OCI-LY1 (cell line): Measurements from ENCODE around the gene TEAD1.

ENCODE experiments used
- H2AFZ ChIP-seq: fragments of 200-600 bp; sonication (generic), shearing (Covaris generic); 2 replicates; pipeline ENCODE4 v1.6.0; 2014; ENCODE audit warnings: antibody characterized with exemption, mild to moderate bottlenecking, low read length
- H3F3A ChIP-seq: fragments of 200-600 bp; sonication (generic), shearing (Covaris generic); 2 replicates; pipeline ENCODE4 v1.6.0; 2014; ENCODE audit warnings: mild to moderate bottlenecking, antibody characterized with exemption, low read length, moderate library complexity; ENCODE audit not compliant: insufficient read depth
- H3K27ac ChIP-seq: fragments of 200-600 bp; sonication (generic); 2 replicates; pipeline ENCODE4 v1.5.1; 2014; ENCODE audit warnings: low read length, mixed run types, mild to moderate bottlenecking, low read depth; ENCODE audit not compliant: poor library complexity, severe bottlenecking
- H3K27me3 ChIP-seq: fragments of 200-600 bp; sonication (generic); 2 replicates; pipeline ENCODE4 v1.6.0; 2014; ENCODE audit warnings: antibody characterized with exemption, mild to moderate bottlenecking, low read length, moderate library complexity; ENCODE audit not compliant: insufficient read depth
- H3K36me3 ChIP-seq: fragments of 200-600 bp; sonication (generic); 2 replicates; pipeline ENCODE4 v1.6.1; 2014; ENCODE audit warnings: mild to moderate bottlenecking, antibody characterized with exemption, low read length, moderate library complexity, mixed read lengths; ENCODE audit not compliant: insufficient read depth
- H3K4me1 ChIP-seq: fragments of 200-600 bp; sonication (generic); 2 replicates; pipeline ENCODE4 v1.5.1; 2014; ENCODE audit warnings: mild to moderate bottlenecking, low read length, moderate library complexity; ENCODE audit not compliant: insufficient read depth, severe bottlenecking
- H3K4me2 ChIP-seq: fragments of 200-600 bp; sonication (generic), shearing (Covaris generic); 2 replicates; pipeline ENCODE4 v1.6.1; 2014; ENCODE audit warnings: low read length
- H3K4me3 ChIP-seq: fragments of 200-600 bp; sonication (generic); 2 replicates; pipeline ENCODE4 v1.5.1; 2014; ENCODE audit warnings: low read length, low read depth, mild to moderate bottlenecking, mixed read lengths; ENCODE audit not compliant: poor library complexity, severe bottlenecking
- H3K79me2 ChIP-seq: fragments of 200-600 bp; shearing (Covaris generic); 2 replicates; pipeline ENCODE4 v1.6.1; 2016; ENCODE audit warnings: mixed run types, low read length, mixed read lengths; ENCODE audit not compliant: insufficient read depth
- H3K9ac ChIP-seq: fragments of 200-600 bp; sonication (generic), shearing (Covaris generic); 2 replicates; pipeline ENCODE4 v1.6.1; 2014; ENCODE audit warnings: mild to moderate bottlenecking, low read length, mixed read lengths
- H3K9me2 ChIP-seq: fragments of 200-600 bp; sonication (generic), shearing (Covaris generic); 2 replicates; pipeline ENCODE4 v1.6.1; 2014; ENCODE audit warnings: low read depth, mild to moderate bottlenecking, low read length, mixed read lengths
- H3K9me3 ChIP-seq: fragments of 200-600 bp; shearing (Covaris generic); 2 replicates; pipeline ENCODE4 v1.6.1; 2014; ENCODE audit warnings: low read length, mixed read lengths
- H4K20me1 ChIP-seq: fragments of 200-600 bp; sonication (generic), shearing (Covaris generic); 2 replicates; pipeline ENCODE4 v1.6.0; 2016; ENCODE audit warnings: mild to moderate bottlenecking, low read length; ENCODE audit not compliant: insufficient read depth
- EZH2 ChIP-seq: fragments of 200-600 bp; sonication (generic), shearing (Covaris generic); IDR thresholded peaks from 2 replicates; pipeline ENCODE4 v1.8.0; 2017; ENCODE audit warnings: borderline replicate concordance, mixed run types, mild to moderate bottlenecking, antibody characterized with exemption, low read length, moderate library complexity, mixed read lengths
- TF ChIP-seq, protein P1 (sequence below): fragments of 200-600 bp; sonication (generic), shearing (Covaris generic); IDR thresholded peaks from 2 replicates; pipeline ENCODE4 v1.5.1; 2017; ENCODE audit warnings: mild to moderate bottlenecking, antibody characterized with exemption, low read length, moderate library complexity, mixed read lengths

TEAD1 gene

DNA sequence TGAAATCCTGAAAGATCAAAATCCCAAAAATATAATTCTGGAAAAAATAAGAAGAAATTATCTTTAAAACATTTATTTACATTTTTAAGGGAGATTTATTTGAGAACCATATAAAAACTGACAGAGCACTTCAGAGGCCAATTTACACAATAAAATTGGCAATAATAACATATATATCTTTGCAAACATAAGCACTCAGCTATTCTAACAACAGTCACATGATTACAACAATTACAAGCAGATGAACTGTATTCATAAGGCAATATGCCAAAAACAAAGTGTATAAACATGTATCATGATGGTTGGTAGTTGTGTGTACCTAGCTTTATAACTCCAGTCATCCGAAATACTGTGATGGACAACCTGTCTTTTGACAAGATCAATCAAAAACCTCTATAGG lies 317.2 kb downstream of the TEAD1 start:
- no peaks in the 10 kb centered on the region for H4K20me1 ChIP-seq
- no peak overlapping the region for H3K9ac ChIP-seq
- H3K36me3 ChIP-seq = no peaks in the 10 kb centered on the region
- TF ChIP-seq, protein P1, sequence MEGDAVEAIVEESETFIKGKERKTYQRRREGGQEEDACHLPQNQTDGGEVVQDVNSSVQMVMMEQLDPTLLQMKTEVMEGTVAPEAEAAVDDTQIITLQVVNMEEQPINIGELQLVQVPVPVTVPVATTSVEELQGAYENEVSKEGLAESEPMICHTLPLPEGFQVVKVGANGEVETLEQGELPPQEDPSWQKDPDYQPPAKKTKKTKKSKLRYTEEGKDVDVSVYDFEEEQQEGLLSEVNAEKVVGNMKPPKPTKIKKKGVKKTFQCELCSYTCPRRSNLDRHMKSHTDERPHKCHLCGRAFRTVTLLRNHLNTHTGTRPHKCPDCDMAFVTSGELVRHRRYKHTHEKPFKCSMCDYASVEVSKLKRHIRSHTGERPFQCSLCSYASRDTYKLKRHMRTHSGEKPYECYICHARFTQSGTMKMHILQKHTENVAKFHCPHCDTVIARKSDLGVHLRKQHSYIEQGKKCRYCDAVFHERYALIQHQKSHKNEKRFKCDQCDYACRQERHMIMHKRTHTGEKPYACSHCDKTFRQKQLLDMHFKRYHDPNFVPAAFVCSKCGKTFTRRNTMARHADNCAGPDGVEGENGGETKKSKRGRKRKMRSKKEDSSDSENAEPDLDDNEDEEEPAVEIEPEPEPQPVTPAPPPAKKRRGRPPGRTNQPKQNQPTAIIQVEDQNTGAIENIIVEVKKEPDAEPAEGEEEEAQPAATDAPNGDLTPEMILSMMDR = no peak
- no peak for TF ChIP-seq EZH2
- H3K9me2 ChIP-seq = no peaks in the 10 kb centered on the region
- no peak overlapping the region for H2AFZ ChIP-seq
- H3K4me3 ChIP-seq = no peak overlapping the region
- H3F3A ChIP-seq = no peaks in the 10 kb centered on the region
- no peak overlapping the region for H3K4me2 ChIP-seq
- H3K4me1 ChIP-seq = no peaks in the 10 kb centered on the region
- no peak overlapping the region for H3K27ac ChIP-seq
- no peaks in the 10 kb centered on the region for H3K79me2 ChIP-seq
- no peaks in the 10 kb centered on the region for H3K9me3 ChIP-seq
- no peaks in the 10 kb centered on the region for H3K27me3 ChIP-seq

DNA sequence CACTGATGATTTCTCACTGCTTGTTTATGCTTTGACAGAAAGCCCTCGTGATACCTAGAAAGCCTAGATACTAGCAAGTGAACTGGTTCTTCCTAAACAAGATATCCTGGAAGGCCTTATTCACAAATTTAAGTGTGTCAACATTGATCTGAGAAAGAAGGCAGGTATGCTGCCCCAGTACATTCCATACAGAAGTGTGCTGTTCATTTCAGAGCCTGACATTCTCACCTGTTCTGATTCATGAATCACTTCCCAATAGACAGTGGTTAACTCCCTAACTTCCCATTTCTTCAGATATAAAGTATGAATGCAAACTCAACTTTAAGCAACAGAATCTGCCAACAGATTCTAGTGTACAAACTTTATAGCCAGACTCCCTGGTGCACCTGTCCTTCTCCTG lies 319.4 kb downstream of the TEAD1 start:
- H2AFZ ChIP-seq = no peak overlapping the region
- H3K4me3 ChIP-seq = no peak overlapping the region
- H3F3A ChIP-seq = no peaks in the 10 kb centered on the region
- H3K27ac ChIP-seq = no peak overlapping the region
- no peaks in the 10 kb centered on the region for H3K27me3 ChIP-seq
- H3K79me2 ChIP-seq = no peaks in the 10 kb centered on the region
- H3K9me2 ChIP-seq = no peaks in the 10 kb centered on the region
- H3K36me3 ChIP-seq = no peaks in the 10 kb centered on the region
- no peak overlapping the region for H3K9ac ChIP-seq
- H3K4me2 ChIP-seq = no peak overlapping the region
- H3K4me1 ChIP-seq = no peaks in the 10 kb centered on the region
- no peaks in the 10 kb centered on the region for H4K20me1 ChIP-seq
- H3K9me3 ChIP-seq = no peaks in the 10 kb centered on the region
- TF ChIP-seq, protein P1 = no peak
- no peak for TF ChIP-seq EZH2
